EL (cell line): ENCODE results near the gene SMAD3.
"Not testable (repeated sequence)": the region's sequence is repeated elsewhere in the genome, so short reads cannot be mapped to it uniquely, and the experiment has no call there.

Experiments
- DNase-seq: peaks from one replicate; pipeline ENCODE4 v3.0.0-alpha.2; 2016

The SMAD3 gene

GRCh38 chr15:67065531-67066005, at the start of gene SMAD3:
Gene SMAD3 (plus strand): TSS chr15:67065602. CDS start chr15:67066155, 553 bp downstream.
- peak; percentile 93 for DNase-seq

GRCh38 chr15:67017311-67017710, 48.1 kb upstream of the SMAD3 start:
- no peak for DNase-seq

GRCh38 chr15:67018026-67018425, 47.4 kb upstream of the SMAD3 start:
- DNase-seq: no peak

GRCh38 chr15:67018441-67018840, 47.0 kb upstream of the SMAD3 start:
- DNase-seq: no peak

GRCh38 chr15:67019069-67019468, 46.3 kb upstream of the SMAD3 start:
- no peak for DNase-seq

- no peak for DNase-seq
Measured at GRCh38 chr15:67019884-67020520, 45.4 kb upstream of the SMAD3 start.

- DNase-seq: not testable (repeated sequence)
Measured at GRCh38 chr15:67020668-67021067, 44.7 kb upstream of the SMAD3 start.

- DNase-seq: peak; percentile 27
Measured at GRCh38 chr15:67021455-67021854, 43.9 kb upstream of the SMAD3 start.

- no peak for DNase-seq
Measured at GRCh38 chr15:67022587-67023105, 42.8 kb upstream of the SMAD3 start.

- no peak for DNase-seq
Measured at GRCh38 chr15:67023517-67024313, 41.7 kb upstream of the SMAD3 start.

GRCh38 chr15:67024314-67024997, 40.9 kb upstream of the SMAD3 start:
- peak; percentile 97 for DNase-seq

GRCh38 chr15:67024998-67025368, 40.4 kb upstream of the SMAD3 start:
- DNase-seq: no peak

GRCh38 chr15:67025719-67026609, 39.4 kb upstream of the SMAD3 start:
- DNase-seq: peak; percentile 82

- no peak for DNase-seq
Measured at GRCh38 chr15:67026610-67026967, 38.8 kb upstream of the SMAD3 start.

GRCh38 chr15:67028440-67028839, 37.0 kb upstream of the SMAD3 start:
- DNase-seq: not testable (repeated sequence)

GRCh38 chr15:67030036-67030762, 35.2 kb upstream of the SMAD3 start:
- DNase-seq: no peak

- DNase-seq: no peak
Measured at GRCh38 chr15:67031331-67031730, 34.1 kb upstream of the SMAD3 start.

- DNase-seq: no peak
Measured at GRCh38 chr15:67032608-67033007, 32.8 kb upstream of the SMAD3 start.

GRCh38 chr15:67033012-67033411, 32.4 kb upstream of the SMAD3 start:
- no peak for DNase-seq

GRCh38 chr15:67033571-67034044, 31.8 kb upstream of the SMAD3 start:
- no peak for DNase-seq

- peak; percentile 44 for DNase-seq
Measured at GRCh38 chr15:67035886-67036285, 29.5 kb upstream of the SMAD3 start.
